ENCODE results near the gene BCAS3.

- TF ChIP-seq POLR2AphosphoS5 (IDR thresholded peaks at IDR 0.05; ENCODE audit: low read depth, low read length) (no peak), TAF1 (IDR thresholded peaks at IDR 0.05; ENCODE audit: borderline replicate concordance, low read depth, low read length) (no peak)
Measured at GRCh38 chr17:61204456-61204855, 526.8 kb downstream of the BCAS3 start.
